Endothelial cell of umbilical vein (primary cell): ENCODE results near the gene WNT6. TPM values are rescaled to one million over a fixed set of nuclear protein-coding genes. Genes with fewer than 3 reads are reported as not detected.

Source experiments
- BruUV-seq: library from RNA; stranded (reverse); fragments of 400-500 nt; replicated peaks from 2 replicates; lab custom pipeline; 2021; lab: Mats Ljungman, UMichigan
- CTCF ChIA-PET: fragments of 300-600, 350-600 bp; sonication (Branson Sonifier 250); formaldehyde crosslinking; loops from one replicate; lab custom pipeline; 2021; ENCODE audit warnings: antibody characterized with exemption, inconsistent platforms; lab: Charles Lee
- POLR2A ChIA-PET: fragments of 300-600, 350-600 bp; sonication (Branson Sonifier 250); formaldehyde crosslinking; loops from one replicate; lab custom pipeline; 2021; ENCODE audit warnings: antibody characterized with exemption, inconsistent platforms; lab: Charles Lee
- DNase-seq: peaks from one replicate; pipeline ENCODE4 v3.0.0-alpha.2; 2011; ENCODE audit warnings: low read depth, low spot score
- FAIRE-seq: peaks from 2 replicates; lab custom pipeline; 2011; peaks lifted over from hg19 to GRCh38; lab: Jason Lieb, UNC
- H2AFZ ChIP-seq: 2 replicates; pipeline ENCODE4 v1.6.0; 2012; ENCODE audit warnings: low read depth, low read length, control low read depth, inconsistent platforms
- H3K27ac ChIP-seq: 2 replicates; pipeline ENCODE4 v1.5.1; 2011; ENCODE audit warnings: low read depth, mild to moderate bottlenecking, control low read depth, low read length, moderate library complexity; ENCODE audit not compliant: insufficient read depth
- H3K27me3 ChIP-seq, 2 experiments: 2 replicates each; pipeline versions ENCODE4 v1.6.0 to v1.6.1; 2011; ENCODE audit warnings: low read length in 2 of 2, mixed read lengths in 1 of 2; ENCODE audit not compliant: control insufficient read depth in 2 of 2, insufficient read depth in 2 of 2
- H3K36me3 ChIP-seq, 2 experiments: 2 replicates in 1 of 2; 3 replicates in 1 of 2; pipeline ENCODE4 v1.5.1; 2011; ENCODE audit warnings: low read length in 2 of 2, mild to moderate bottlenecking in 1 of 2, moderate library complexity in 1 of 2; ENCODE audit not compliant: control insufficient read depth in 2 of 2, insufficient read depth in 2 of 2; ENCODE audit errors: extremely low read depth in 1 of 2
- H3K4me1 ChIP-seq: 3 replicates; pipeline ENCODE4 v1.5.1; 2011; ENCODE audit warnings: mild to moderate bottlenecking, low read length; ENCODE audit not compliant: control insufficient read depth, insufficient read depth; ENCODE audit errors: extremely low read depth
- H3K4me2 ChIP-seq: 2 replicates; pipeline ENCODE4 v1.6.1; 2011; ENCODE audit warnings: low read length, control low read depth, mixed read lengths; ENCODE audit not compliant: insufficient read depth
- H3K4me3 ChIP-seq, 3 experiments: fragments of 200-600 bp in 1 of 3; sonication (generic), shearing (Covaris generic) in 1 of 3; replicated peaks in 1 of 3; 2 replicates each; pipeline ENCODE4 v1.5.1; 2011 to 2016; ENCODE audit warnings: control low read depth in 3 of 3, low read length in 3 of 3, mild to moderate bottlenecking in 2 of 3, inconsistent platforms in 1 of 3, low read depth in 1 of 3, moderate library complexity in 1 of 3; ENCODE audit not compliant: insufficient read depth in 1 of 3
- H3K79me2 ChIP-seq: 2 replicates; pipeline ENCODE4 v1.6.0; 2012; ENCODE audit warnings: low read length, inconsistent platforms; ENCODE audit not compliant: control insufficient read depth, insufficient read depth
- H3K9ac ChIP-seq: replicated peaks from 2 replicates; pipeline ENCODE3; 2011; ENCODE audit warnings: low read length, control low read depth; ENCODE audit not compliant: insufficient read depth; ENCODE audit errors: extremely low read depth
- H3K9me1 ChIP-seq: replicated peaks from 3 replicates; pipeline ENCODE4 v1.6.0; 2011; ENCODE audit warnings: mild to moderate bottlenecking, low read length; ENCODE audit not compliant: control insufficient read depth, insufficient read depth; ENCODE audit errors: extremely low read depth
- H3K9me3 ChIP-seq: replicated peaks from 2 replicates; pipeline ENCODE4 v1.5.1; 2012; ENCODE audit warnings: low read length, inconsistent platforms; ENCODE audit not compliant: control insufficient read depth, insufficient read depth
- H4K20me1 ChIP-seq: replicated peaks from 2 replicates; pipeline ENCODE3; 2011; ENCODE audit warnings: mild to moderate bottlenecking, low read length; ENCODE audit not compliant: control insufficient read depth, insufficient read depth; ENCODE audit errors: extremely low read depth
- EZH2 ChIP-seq: IDR thresholded peaks from 2 replicates; pipeline ENCODE4 v1.6.1; 2012; ENCODE audit warnings: borderline replicate concordance, low read depth, mild to moderate bottlenecking, moderate library complexity, low read length, inconsistent platforms; ENCODE audit not compliant: severe bottlenecking
- FOS ChIP-seq: IDR thresholded peaks from 2 replicates; pipeline ENCODE4 v1.6.1; 2011; ENCODE audit warnings: mild to moderate bottlenecking, low read length, moderate library complexity, borderline replicate concordance; ENCODE audit not compliant: insufficient read depth
- GATA2 ChIP-seq: IDR thresholded peaks from 2 replicates; pipeline ENCODE4 v1.7.0; 2011; ENCODE audit warnings: low read depth, mild to moderate bottlenecking, moderate library complexity, mixed read lengths, low read length; ENCODE audit not compliant: insufficient read length, insufficient read depth
- JUN ChIP-seq: IDR thresholded peaks from 2 replicates; pipeline ENCODE4 v1.6.1; 2011; ENCODE audit warnings: borderline replicate concordance, low read depth; ENCODE audit not compliant: insufficient read length, insufficient read depth
- MYC ChIP-seq: IDR thresholded peaks from one replicate; pipeline ENCODE4 v1.6.1; 2011; ENCODE audit warnings: mild to moderate bottlenecking, low read depth, low read length
- POLR2A ChIP-seq: IDR thresholded peaks from 2 replicates; pipeline ENCODE4 v1.6.1; 2012; ENCODE audit warnings: low read depth, mild to moderate bottlenecking, control low read depth, low read length
- POLR2AphosphoS5 ChIP-seq: IDR thresholded peaks from 2 replicates; pipeline ENCODE4 v1.6.1; 2012; ENCODE audit warnings: low read depth, mild to moderate bottlenecking, control low read depth, low read length, moderate library complexity; ENCODE audit not compliant: insufficient read depth
- dilution Hi-C: fragments of 300-500 bp; cut with MboI; formaldehyde crosslinking; loops from one replicate; pipeline ENCODE4 v1.15.0; 2019; ENCODE audit warnings: low sequenced_read_pairs; ENCODE audit not compliant: extremely low pct_ligation_motif_present
- intact Hi-C: fragments of 100-400 bp; cut with micrococcal nuclease; formaldehyde crosslinking; loops from one replicate; pipeline ENCODE4 v1.10.0; 2022
- polyA plus RNA-seq, 4 experiments: library from polyadenylated mRNA; depleted of rRNA in 3 of 4; stranded (reverse) in 3 of 4; unstranded in 1 of 4; fragments of >200 nt; gene quantifications; 2 replicates each; pipeline versions ENCODE4 v1.2.1 to v1.2.3, GENCODE V29; 2011 to 2012; ENCODE audit warnings: missing spikeins in 1 of 4
- total RNA-seq: library from RNA; stranded (reverse); gene quantifications from 2 replicates; pipeline ENCODE4 v1.2.3, GENCODE V29; 2021
- TF ChIP-seq, protein P1 (sequence below): IDR thresholded peaks from 2 replicates; pipeline ENCODE4 v1.6.1; 2011; ENCODE audit not compliant: insufficient read depth, insufficient read length
- TF ChIP-seq, protein P2 (sequence below), 2 donors: IDR thresholded peaks; 1 replicate in 1 of 2; 2 replicates in 1 of 2; pipeline ENCODE4 v1.5.1; 2011; ENCODE audit warnings: low read length in 2 of 2, mild to moderate bottlenecking in 2 of 2, moderate library complexity in 2 of 2, control low read depth in 1 of 2, inconsistent platforms in 1 of 2, low read depth in 1 of 2; ENCODE audit not compliant: insufficient read depth in 1 of 2; ENCODE audit errors: extremely low read depth in 1 of 2

The WNT6 gene
- total and polyA plus RNA-seq, 2 donors (not counting 3 experiments of a cell fraction or from before 2014, with no cell fraction given) = not detected

DNA sequence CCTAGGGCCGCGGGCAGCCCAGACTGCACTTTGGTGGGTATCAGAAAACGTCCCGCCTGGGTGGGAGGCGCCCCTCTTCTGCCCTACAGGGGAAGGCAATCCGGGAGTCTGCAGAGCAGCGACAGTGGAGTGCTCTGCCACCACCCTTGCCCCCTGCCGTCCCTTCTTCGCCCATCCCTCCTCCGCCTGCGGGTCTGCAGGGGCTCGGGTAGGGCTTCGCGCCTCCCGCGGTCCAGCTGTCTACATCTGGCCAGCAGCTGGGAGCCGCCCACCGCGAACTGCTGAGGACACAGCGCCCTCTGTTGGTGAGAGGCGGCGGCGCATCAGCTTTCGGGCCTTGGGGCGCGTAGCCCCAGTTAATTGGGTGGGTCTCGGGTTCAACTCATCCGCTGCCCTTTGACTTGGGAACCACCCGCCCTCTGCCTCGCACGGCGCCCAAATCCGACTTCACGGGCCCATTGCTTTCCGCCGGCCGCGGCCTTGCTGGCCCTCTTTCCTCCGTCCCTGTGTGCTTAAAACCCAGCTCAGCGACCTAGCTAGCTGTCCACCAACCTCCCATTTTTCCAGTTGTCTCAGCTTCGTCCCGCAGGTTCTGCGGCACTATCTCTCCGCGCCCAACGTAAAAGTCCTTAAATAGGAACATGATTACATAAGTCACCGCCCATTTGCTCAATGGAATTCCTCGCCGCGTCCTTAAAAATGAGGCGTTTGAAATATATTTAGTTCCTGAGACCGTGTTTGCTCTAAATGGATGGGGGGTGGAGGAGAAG is 38.7 kb downstream of the WNT6 start:
- dilution Hi-C loops = no loop called here
- intact Hi-C loops = loop anchor here (1.0 kb wide), 2 partner anchors 22 to 45 kb away; no protein-coding TSS in a partner anchor
- DNase-seq (peak; percentile 35), FAIRE-seq (no peak)
- Histone ChIP-seq H3K27me3 (peaks cover 66 to 77% of the 10 kb centered on the region in 2 experiments), H3K36me3 (no peaks in the 10 kb centered on the region), H3K9me1 (no peaks in the 10 kb centered on the region), H3K4me1 (no peaks in the 10 kb centered on the region), H3K4me2 (no peak overlapping the region), H2AFZ (no peak overlapping the region), H4K20me1 (no peaks in the 10 kb centered on the region), H3K9me3 (no peaks in the 10 kb centered on the region), H3K79me2 (no peaks in the 10 kb centered on the region), H3K9ac (no peak overlapping the region), H3K4me3 (no peak overlapping the region), H3K27ac (no peak overlapping the region)
- ChIA-PET CTCF (interaction anchor here (0.6 to 10.0 kb wide), 43 partner anchors 8 to 679 kb away, joined by 3 to 362 read pairs (median 5); partner anchors contain the start of genes CDK5R2, TTLL4 and WNT10A), POLR2A (no interaction called here)
- BruUV-seq = no TSS peak
- TF ChIP-seq MYC (no peak), GATA2 (no peak), POLR2AphosphoS5 (no peak), FOS (no peak), POLR2A (no peak), EZH2 (peak; percentile 82), JUN (no peak)
- TF ChIP-seq, protein P1, sequence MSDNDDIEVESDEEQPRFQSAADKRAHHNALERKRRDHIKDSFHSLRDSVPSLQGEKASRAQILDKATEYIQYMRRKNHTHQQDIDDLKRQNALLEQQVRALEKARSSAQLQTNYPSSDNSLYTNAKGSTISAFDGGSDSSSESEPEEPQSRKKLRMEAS = no peak
- TF ChIP-seq, protein P2, sequence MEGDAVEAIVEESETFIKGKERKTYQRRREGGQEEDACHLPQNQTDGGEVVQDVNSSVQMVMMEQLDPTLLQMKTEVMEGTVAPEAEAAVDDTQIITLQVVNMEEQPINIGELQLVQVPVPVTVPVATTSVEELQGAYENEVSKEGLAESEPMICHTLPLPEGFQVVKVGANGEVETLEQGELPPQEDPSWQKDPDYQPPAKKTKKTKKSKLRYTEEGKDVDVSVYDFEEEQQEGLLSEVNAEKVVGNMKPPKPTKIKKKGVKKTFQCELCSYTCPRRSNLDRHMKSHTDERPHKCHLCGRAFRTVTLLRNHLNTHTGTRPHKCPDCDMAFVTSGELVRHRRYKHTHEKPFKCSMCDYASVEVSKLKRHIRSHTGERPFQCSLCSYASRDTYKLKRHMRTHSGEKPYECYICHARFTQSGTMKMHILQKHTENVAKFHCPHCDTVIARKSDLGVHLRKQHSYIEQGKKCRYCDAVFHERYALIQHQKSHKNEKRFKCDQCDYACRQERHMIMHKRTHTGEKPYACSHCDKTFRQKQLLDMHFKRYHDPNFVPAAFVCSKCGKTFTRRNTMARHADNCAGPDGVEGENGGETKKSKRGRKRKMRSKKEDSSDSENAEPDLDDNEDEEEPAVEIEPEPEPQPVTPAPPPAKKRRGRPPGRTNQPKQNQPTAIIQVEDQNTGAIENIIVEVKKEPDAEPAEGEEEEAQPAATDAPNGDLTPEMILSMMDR (IDR thresholded peaks at IDR 0.05; ENCODE audit: extremely low read depth in 1 of 2, insufficient read depth in 1 of 2, low read depth in 1 of 2, low read length in 2 of 2) = peak; percentile 93 to 98
